Measurements from ENCODE around the gene B3GNT3. TPM values are rescaled to one million over a fixed set of nuclear protein-coding genes. Genes with fewer than 3 reads are reported as not detected.

Gene B3GNT3
- total and polyA plus RNA-seq, 9 of the 15 experiments (the other 6 are each of a cell fraction or from before 2014, with no cell fraction given) = 0.06 to 0.11 (median 0.07) TPM; not detected in 6

DNA sequence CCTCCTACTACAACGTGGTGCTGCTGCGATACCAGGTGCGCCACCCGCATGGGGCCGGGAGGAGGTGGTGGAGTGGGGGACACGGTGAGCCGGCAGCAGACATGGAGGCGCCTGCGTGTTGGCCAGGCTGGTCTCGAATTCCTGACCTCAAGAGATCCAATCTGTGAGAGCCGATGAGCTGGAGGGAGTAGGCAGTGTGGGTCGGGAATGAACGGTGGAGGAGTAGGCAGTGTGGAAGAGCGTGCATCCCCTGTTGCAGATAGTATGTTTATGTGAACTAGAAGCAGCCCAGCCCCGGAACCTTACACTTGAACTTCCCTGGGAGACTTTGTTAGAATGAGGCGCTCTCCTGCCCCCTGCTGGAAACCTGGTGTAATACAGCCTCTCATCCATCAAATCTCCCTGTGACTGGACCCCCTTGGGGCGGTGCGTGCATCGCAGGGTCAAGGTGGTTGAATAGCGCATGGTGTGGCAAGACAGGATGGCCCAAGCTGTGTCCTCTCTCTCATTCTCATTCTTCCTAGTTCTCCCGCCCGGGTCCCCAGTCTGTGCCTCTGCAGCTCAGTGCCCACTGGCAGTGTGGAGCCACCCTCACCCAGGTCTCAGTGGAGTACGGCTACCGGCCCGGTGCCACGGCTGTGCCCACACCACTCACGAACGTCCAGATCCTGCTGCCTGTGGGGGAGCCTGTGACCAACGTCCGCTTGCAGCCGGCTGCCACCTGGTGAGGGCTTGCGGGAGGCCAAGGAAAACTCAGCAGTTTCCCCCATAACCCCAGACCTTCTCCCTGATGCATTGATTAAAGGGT lies 10.5 kb upstream of the B3GNT3 start (continued):
- TF ChIP-seq, protein P1, sequence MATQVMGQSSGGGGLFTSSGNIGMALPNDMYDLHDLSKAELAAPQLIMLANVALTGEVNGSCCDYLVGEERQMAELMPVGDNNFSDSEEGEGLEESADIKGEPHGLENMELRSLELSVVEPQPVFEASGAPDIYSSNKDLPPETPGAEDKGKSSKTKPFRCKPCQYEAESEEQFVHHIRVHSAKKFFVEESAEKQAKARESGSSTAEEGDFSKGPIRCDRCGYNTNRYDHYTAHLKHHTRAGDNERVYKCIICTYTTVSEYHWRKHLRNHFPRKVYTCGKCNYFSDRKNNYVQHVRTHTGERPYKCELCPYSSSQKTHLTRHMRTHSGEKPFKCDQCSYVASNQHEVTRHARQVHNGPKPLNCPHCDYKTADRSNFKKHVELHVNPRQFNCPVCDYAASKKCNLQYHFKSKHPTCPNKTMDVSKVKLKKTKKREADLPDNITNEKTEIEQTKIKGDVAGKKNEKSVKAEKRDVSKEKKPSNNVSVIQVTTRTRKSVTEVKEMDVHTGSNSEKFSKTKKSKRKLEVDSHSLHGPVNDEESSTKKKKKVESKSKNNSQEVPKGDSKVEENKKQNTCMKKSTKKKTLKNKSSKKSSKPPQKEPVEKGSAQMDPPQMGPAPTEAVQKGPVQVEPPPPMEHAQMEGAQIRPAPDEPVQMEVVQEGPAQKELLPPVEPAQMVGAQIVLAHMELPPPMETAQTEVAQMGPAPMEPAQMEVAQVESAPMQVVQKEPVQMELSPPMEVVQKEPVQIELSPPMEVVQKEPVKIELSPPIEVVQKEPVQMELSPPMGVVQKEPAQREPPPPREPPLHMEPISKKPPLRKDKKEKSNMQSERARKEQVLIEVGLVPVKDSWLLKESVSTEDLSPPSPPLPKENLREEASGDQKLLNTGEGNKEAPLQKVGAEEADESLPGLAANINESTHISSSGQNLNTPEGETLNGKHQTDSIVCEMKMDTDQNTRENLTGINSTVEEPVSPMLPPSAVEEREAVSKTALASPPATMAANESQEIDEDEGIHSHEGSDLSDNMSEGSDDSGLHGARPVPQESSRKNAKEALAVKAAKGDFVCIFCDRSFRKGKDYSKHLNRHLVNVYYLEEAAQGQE (IDR thresholded peaks at IDR 0.05; ENCODE audit: borderline replicate concordance) = peak; percentile 43; the same call in 1 of the 2 replicates
- TF ChIP-seq, protein P1 (CRISPR knock-in tag; IDR thresholded peaks at IDR 0.05; ENCODE audit: low read depth) = no peak
- TF ChIP-seq ZBTB7A (IDR thresholded peaks at IDR 0.05; ENCODE audit: borderline replicate concordance, control insufficient read depth, low read depth, low read length) = 0 out of 2 replicates have a peak, but pooled peaks have one; percentile 25
- no peak for TF ChIP-seq BRD4 (IDR thresholded peaks at IDR 0.05)
- TF ChIP-seq, protein P2, sequence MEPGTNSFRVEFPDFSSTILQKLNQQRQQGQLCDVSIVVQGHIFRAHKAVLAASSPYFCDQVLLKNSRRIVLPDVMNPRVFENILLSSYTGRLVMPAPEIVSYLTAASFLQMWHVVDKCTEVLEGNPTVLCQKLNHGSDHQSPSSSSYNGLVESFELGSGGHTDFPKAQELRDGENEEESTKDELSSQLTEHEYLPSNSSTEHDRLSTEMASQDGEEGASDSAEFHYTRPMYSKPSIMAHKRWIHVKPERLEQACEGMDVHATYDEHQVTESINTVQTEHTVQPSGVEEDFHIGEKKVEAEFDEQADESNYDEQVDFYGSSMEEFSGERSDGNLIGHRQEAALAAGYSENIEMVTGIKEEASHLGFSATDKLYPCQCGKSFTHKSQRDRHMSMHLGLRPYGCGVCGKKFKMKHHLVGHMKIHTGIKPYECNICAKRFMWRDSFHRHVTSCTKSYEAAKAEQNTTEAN (CRISPR knock-in tag; IDR thresholded peaks at IDR 0.05) = no peak
- TF ChIP-seq, protein P3, sequence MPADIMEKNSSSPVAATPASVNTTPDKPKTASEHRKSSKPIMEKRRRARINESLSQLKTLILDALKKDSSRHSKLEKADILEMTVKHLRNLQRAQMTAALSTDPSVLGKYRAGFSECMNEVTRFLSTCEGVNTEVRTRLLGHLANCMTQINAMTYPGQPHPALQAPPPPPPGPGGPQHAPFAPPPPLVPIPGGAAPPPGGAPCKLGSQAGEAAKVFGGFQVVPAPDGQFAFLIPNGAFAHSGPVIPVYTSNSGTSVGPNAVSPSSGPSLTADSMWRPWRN (IDR thresholded peaks at IDR 0.05; ENCODE audit: low read depth) = no peak
- no peak for TF ChIP-seq ZNF57 (CRISPR knock-in tag; IDR thresholded peaks at IDR 0.05)
- TF ChIP-seq, protein P4, sequence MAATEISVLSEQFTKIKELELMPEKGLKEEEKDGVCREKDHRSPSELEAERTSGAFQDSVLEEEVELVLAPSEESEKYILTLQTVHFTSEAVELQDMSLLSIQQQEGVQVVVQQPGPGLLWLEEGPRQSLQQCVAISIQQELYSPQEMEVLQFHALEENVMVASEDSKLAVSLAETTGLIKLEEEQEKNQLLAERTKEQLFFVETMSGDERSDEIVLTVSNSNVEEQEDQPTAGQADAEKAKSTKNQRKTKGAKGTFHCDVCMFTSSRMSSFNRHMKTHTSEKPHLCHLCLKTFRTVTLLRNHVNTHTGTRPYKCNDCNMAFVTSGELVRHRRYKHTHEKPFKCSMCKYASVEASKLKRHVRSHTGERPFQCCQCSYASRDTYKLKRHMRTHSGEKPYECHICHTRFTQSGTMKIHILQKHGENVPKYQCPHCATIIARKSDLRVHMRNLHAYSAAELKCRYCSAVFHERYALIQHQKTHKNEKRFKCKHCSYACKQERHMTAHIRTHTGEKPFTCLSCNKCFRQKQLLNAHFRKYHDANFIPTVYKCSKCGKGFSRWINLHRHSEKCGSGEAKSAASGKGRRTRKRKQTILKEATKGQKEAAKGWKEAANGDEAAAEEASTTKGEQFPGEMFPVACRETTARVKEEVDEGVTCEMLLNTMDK (IDR thresholded peaks at IDR 0.05; ENCODE audit: borderline replicate concordance, insufficient read depth, low read depth, low read length, poor library complexity, severe bottlenecking) = peak; percentile 25
- TF ChIP-seq, protein P5, sequence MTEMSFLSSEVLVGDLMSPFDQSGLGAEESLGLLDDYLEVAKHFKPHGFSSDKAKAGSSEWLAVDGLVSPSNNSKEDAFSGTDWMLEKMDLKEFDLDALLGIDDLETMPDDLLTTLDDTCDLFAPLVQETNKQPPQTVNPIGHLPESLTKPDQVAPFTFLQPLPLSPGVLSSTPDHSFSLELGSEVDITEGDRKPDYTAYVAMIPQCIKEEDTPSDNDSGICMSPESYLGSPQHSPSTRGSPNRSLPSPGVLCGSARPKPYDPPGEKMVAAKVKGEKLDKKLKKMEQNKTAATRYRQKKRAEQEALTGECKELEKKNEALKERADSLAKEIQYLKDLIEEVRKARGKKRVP (CRISPR knock-in tag; IDR thresholded peaks at IDR 0.05) = no peak
- no peak for TF ChIP-seq ZNF224 (CRISPR knock-in tag; IDR thresholded peaks at IDR 0.05)
- TF ChIP-seq, protein P6, sequence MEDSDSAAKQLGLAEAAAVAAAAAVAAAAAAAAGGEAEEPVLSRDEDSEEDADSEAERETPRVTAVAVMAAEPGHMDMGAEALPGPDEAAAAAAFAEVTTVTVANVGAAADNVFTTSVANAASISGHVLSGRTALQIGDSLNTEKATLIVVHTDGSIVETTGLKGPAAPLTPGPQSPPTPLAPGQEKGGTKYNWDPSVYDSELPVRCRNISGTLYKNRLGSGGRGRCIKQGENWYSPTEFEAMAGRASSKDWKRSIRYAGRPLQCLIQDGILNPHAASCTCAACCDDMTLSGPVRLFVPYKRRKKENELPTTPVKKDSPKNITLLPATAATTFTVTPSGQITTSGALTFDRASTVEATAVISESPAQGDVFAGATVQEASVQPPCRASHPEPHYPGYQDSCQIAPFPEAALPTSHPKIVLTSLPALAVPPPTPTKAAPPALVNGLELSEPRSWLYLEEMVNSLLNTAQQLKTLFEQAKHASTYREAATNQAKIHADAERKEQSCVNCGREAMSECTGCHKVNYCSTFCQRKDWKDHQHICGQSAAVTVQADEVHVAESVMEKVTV (CRISPR knock-in tag; IDR thresholded peaks at IDR 0.05) = 0 out of 2 replicates have a peak, but pooled peaks have one; percentile 2

Data from K562 (cell line).